ENCODE data around the gene TRMT2A.

TRMT2A gene

DNA sequence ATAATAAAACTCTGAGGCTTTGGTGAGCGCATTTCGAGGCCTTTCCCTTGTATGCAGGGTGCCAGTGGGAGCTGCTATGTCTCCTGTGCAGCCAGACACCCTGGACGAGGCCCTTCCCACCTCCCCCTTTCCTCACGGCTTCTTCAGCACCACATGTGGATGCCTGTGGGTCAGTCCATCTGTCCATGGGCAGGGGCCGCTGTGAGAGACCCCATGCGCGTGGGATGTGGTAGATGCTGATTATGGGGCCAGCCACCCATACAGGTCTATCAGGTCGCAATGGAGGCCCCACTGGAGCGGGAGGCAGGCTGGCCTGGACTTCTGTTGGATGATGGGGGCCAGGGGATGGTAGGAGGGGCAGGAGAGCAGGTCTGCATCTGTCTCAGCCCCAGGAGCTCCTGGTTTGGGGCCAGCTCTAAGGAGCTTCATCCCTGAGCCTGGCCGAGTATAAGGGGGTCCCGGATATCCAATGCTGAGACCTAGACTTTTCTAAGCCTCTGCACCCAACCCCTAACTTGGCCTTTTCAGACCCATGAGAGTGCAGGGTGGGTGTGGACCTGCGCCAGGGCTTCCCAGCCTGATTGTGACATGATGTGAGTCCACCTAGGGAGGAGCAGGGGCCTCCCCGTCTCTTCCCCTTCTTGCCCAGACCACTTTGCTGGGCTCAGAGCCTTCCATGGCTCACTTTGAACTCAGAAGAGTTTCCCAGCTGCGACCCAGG is 51.0 kb downstream of the TRMT2A start:
- no peak for DNase-seq (ENCODE audit: extremely low read depth in 1 of 2, low read depth in 1 of 2)

DNA sequence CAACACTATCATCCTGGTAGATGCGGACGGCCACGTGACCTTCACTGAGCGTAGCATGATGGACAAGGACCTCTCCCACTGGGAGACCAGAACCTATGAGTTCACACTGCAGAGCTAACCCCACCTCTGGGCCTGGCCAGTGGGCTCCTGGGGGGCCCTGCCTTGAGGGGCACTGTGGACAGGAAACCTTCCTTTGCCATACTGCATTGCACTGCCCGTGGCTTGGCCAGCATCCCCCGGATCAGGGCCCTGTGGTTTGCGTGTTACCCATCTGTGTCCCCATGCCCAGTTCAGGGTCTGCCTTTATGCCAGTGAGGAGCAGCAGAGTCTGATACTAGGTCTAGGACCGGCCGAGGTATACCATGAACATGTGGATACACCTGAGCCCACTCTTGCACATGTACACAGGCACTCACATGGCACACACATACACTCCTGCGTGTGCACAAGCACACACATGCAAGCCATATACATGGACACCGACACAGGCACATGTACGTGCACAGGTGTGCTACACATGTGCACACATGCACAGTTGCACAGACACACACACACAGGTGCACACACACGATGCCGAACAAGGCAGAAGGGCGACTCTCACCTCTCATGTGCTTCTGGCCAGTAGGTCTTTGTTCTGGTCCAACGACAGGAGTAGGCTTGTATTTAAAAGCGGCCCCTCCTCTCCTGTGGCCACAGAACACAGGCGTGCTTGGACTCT is 52.3 kb downstream of the TRMT2A start:
- no peak for DNase-seq (ENCODE audit: extremely low read depth in 1 of 2, low read depth in 1 of 2)

DNA sequence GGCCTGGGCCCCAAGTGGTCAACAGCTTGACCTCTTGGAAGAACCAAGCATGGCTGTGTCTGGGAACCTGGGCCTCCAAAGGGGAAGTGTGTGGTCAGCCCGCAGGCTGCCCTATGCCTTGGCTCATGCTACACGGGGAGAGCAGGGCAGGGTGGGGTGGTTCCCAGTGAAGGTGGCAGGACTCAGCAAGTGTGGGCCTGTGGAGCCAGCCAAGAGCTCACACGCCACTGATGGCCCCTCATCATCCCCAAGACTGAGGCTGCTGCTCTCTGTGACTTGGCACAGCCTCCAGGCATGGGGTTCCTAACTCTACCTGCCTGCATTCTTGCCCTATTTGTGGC is 52.9 kb downstream of the TRMT2A start:
- no peak for DNase-seq (ENCODE audit: extremely low read depth in 1 of 2, low read depth in 1 of 2)

DNA sequence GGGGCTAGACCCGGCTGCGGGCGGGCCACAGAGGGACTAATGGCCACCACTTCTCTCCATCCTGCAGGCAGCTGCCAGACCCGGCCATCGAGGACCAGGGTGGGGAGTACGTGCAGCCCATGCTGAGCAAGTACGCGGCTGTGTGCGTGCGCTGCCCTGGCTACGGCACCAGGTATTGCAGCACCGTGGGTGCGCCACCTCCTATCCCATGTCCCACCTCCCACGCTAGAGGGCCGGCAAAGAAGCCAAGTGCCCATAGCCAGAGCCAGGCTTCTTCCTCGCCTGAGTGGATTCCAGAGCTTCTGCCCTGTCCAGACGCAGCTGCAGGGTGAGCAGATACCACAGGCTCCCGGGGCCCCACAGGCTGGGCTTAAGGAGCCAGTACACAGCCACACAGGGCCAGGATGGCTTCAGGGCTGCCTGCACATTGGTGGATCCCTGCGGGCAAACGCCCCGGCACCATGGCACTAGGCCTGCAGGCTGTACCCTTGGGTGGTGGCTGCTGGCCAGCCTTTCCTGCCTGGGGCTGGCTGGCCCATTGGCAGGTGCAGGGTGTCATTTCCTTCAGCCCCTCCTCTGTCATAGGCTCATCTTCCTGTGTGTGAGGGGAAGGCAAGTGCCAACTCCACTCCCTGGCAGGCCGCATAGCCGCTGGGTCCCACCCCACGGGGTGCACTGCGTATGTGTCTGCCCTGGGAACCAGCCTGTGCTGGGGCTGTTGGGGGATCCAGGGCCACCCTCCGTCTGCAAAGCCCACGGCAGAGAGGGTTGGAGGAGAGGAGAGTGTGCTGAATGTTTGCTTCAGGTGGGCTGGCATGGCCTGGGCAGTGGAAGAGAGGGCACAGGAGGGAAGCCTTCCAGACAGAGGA is 53.5 kb downstream of the TRMT2A start:
- no peak for DNase-seq (ENCODE audit: extremely low read depth in 1 of 2, low read depth in 1 of 2)

DNA sequence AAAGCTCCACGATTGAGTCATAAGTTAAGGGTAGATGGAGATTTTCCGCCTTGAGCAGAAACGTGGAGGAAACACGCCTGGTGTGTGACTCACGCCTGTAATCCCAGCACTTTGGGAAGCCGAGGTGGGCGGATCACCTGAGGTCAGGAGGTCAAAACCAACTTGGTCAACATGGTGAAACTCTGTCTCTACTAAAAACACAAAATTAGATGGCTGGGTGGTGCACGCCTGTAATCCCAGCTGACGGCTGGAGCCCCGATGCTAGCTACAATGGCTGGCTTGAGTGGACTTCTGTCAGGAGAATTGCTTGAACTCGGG is 54.3 kb downstream of the TRMT2A start:
- DNase-seq (ENCODE audit: extremely low read depth in 1 of 2, low read depth in 1 of 2), result no peak

DNA sequence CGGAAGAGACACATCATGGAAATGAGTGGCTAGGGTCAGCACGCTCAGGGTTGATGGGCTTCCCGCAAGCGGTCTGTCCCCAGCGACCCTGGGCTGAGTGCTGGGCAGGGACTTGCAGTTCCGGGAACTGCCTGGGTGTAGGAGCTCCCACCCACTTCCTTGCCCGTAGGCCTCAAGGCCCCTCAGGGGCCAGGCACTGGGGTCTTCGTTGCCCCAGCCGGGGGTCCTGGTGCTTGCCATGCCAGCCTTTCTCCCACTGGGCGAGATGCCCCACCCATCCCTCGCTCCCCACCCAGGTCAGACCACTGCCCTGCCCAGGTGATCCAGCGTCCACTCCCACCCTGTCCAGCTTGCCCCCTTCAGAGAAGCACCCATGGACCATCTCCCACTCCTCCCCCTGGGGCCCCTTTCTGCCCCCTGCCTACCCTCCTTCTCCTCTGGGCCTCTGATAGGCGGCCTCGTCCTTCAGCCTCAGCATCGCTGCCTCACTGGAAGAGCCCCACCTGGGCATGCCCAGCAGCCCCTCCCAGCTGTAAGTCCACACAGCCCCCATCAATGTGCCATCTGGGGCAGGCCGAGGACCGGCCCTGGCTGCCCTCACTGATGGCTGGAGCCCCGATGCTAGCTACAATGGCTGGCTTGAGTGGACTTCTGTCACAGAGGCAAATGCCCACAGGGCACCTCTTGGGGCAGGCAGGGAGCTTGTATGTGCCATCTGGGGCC is 54.8 kb downstream of the TRMT2A start:
- no peak for DNase-seq (ENCODE audit: extremely low read depth in 1 of 2, low read depth in 1 of 2)

All from stimulated activated CD8-positive, alpha-beta memory T cell treated with anti-CD3 and anti-CD28 coated beads, Interleukin-7, amount 100 ng/mL, for 48 hours (primary cell).